NOMO-1 (cell line): Measurements from ENCODE around the gene SMNDC1.
"Not testable (repeated sequence)": the region's sequence is repeated elsewhere in the genome, so short reads cannot be mapped to it uniquely, and the experiment has no call there.

Experiments used
- DNase-seq, 2 experiments: peaks; one replicate each; lab custom pipeline; 2025; ENCODE audit not compliant: unreplicated experiment in 2 of 2; lab: John Stamatoyannopoulos, UW

SMNDC1 gene

DNA sequence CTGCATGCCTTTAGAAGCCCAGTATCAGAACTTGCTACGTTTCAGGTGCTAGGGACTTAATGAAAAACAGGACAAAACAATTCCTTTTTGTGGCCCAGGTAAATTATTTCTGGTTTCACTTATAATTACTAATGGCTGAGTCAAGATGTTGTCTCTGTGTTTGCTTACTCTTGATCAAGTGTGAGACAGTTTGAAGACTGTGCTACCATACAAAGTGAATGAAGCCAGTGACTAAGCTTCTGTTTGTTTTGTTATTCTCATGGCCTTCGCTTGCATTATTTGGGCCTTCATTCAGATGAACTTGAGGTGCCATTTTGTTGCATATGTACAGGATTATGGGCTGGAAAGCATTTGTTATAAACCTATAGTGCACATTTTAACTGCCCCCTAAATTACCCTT, 17.9 kb downstream of the SMNDC1 start:
- DNase-seq: no peak

DNA sequence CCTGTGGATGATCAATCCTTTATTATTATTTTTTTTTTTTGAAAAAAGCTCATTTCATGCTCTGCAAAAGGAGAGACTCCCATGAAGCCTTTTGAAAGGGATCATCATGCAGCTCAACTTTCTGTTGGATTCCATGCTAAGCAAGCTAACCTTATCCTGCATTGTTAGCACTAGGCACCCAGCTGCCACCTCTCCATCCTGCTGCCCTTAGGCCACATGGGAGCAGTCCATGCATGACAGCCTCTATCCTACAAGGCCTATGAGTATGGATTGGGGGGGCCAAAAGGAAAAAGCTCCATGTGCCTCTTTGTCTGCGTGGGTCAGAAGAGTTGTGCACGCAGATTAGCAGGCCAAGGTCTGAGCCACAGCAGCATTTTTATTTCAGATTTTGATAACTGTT, 19.2 kb downstream of the SMNDC1 start:
- DNase-seq: no peak

DNA sequence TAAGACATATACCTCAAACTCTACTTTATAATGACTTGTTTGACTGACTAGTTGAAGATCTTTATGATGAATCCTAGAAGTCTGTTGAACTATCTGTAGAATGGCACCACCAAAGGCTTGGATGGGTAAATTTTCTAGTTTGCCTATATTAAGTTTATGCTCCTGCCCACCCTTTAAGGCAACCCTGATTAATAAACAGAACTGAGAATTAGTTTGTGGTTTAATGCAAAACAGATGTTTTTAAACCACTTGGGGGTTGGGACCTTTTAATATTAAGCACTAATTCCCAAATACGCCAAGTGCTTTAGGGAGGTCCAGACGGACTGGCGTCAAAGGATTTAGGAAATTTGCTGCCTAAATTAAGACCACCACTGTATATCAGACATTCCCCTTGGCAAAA, 20.5 kb downstream of the SMNDC1 start:
- no peak for DNase-seq

DNA sequence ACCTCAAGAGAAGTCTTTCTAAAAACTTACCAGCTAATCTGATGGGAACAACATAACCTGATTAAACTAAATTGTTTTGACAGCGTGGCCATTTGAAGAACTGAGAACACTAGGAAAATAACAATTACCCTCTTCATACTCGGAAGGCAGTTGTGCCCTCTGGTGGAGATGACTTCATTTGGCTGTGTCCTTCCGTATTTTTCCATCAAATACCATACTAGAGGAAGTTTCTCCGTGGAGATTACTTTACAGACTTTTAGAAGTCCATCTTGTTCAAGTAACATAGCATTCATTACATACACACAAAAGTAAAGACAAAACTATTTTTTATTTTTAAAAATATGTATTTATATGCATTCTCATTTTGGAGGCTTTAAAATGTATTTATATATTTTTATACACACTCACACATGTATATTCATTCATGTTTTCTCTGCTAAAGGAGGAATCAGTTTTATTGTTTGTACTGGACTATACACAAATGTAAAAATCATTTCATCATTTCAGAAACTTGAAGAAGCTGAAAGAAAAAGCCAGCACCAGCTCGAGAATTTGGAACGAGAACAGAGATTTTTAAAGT, 25.2 kb downstream of the SMNDC1 start:
- peak; percentile 57 to 91 for DNase-seq

DNA sequence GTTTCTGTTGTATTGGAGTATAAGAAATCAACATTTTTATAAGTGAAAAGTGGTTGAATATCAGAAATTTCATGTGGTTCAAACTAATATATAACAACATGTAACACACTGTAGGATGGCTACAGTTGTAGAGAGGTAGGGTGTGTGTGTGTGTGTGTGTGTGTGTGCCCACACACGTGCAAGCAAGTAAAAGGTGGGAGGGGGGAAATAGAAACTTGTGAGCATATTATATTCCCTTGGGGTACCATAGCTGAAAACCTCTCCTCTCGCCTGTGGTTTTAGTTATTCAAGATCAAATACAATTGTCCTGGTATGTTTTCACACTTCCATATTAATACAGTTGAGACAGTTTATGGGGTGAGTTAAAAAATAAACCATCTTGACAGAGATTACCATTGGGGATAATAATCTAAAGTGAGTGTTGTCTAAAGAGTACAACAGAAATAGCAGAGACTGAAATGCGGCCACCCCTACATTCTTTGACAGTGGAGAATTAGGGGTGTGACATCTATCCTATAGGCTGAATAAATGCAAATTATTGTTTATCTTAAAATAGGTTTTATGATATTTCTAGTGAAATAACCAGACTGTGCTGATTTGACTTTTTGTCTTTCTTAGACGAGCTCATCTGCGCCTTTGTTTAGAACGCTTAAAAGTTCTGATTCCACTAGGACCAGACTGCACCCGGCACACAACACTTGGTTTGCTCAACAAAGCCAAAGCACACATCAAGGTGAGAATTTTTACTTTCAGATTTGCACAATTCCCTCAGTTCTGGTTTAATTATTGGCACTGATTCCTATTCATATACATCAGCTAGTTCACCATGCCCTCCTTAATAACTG, 25.9 kb downstream of the SMNDC1 start:
- no peak for DNase-seq

DNA sequence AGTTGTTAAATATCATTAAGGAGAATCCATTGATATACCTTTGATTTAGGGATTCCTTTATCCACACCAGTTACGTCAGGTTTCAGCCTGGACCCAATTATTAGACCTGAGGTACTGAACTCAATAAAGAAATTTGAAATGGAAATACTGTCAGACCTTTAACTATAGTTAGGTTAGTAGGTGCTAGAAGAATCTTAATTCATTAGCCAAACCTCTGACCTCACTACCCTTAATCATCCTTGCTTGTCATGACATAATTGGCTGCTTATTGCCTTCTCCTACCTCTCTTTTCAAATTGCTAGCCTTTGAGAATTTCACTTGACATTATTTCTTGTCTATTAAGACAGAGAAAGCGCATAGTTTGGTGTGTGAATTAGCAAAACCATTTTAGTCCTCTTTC, 27.1 kb downstream of the SMNDC1 start:
- no peak for DNase-seq

DNA sequence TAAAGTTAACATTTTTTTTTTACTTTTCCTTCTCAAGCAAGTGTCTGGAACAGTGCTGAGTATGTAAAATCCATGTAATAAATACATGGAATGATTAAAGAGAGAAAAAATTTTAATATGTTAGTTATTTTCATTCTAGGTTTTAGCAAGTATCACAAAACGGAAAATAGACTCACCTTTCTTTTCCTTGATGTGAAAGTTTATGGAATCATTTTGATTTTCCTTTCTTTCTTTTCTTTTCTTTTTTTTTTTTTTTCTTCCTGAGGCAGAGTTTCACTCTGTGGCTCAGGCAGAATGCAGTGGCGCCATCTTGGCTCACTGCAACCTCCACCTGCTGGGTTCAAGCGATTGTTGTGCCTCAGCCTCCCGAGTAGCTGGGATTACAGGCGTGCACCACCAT, 28.1 kb downstream of the SMNDC1 start:
- no peak for DNase-seq

DNA sequence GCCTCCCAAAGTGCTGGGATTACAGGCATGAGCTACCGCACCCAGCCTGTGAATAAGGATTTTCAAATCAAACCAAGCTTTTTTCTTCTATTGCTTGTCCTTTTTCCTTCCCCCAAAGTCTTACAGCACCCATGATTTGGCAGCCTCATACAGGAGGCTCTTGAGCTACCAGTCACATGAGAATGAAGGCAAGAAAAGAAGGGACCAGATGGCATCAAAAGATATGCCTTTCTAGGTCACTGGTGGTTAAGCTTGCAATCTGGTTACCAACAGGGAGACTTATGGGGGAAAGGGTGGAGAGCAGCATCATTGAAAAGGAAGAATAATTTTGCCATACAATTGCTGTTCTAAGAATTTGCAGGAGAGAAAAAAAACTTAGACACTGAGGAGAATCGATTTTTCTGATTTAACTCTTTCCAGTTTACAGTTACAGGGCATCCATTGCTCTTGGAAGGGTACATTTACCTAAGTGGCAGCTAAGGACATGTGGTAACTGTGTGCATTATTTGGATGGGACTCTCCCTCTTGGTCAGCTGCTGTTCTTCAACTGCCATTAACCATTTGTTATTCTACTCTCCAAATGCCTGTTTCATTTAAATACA, 29.5 kb downstream of the SMNDC1 start:
- DNase-seq: no peak

DNA sequence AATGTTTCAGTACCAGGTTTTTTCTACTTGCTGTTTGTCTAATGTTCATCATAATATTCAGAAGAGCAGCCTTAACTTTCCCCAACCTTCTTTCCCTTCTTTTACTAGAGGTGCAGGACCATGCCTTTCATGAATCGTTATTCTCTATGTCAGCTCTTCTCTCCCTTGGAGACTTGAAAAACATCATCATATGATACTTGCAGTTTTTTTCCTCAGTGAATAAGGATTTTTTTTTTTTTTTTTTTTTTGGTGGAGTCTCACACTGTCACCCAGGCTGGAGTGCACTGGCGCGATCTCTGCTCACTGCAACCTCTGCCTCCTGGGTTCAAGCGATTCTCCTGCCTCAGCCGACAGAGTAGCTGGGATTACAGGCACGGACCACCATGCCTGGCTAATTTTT, 30.1 kb downstream of the SMNDC1 start:
- DNase-seq: no peak

DNA sequence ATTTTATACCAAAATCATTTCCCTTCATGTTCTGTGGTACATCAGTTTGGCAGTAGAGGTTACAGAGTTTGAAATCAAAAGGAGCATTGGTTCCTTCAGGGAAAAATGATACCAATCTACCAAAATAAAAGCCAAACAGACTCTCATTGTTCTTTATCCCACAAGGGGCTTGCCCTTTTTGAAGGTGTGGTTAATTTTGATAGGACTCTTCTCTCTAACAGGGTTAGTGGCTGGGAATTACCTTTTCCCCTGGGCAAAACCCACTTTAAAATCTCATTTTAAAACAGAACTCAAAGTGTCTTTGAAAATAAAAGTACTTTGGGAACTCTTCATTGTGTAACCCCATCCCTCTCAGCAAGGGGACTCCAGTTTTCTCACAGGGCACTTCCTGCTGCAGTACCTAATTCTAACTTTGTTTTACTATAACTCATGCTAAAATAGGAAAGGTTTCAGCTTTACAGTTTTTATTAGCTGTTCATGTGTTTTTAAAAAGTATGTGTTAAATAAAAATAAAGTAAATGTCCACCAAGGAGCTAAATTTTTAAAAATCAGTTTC, 30.6 kb downstream of the SMNDC1 start:
- DNase-seq: peak in 1 of 2 experiments; percentile 22

DNA sequence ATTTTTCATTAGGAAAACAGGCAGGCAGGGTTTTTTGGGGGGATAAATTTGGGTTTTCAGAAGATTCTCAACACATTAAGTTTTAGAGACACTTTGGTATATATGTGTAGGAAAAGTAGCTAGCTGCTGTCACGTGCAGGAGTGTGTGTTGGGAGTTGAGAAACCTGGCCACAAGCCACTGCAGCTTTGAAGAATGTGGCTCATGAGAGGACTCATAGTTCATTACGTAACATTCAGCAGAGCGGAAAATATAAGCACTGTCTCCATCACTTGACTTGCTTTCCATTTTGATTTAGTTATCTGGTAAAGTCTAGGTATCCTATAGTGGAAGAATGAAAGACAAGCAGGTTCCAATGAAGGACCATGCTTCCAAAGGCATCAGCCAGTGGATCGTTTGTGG, 31.2 kb downstream of the SMNDC1 start:
- DNase-seq: peak; percentile 50 to 95

DNA sequence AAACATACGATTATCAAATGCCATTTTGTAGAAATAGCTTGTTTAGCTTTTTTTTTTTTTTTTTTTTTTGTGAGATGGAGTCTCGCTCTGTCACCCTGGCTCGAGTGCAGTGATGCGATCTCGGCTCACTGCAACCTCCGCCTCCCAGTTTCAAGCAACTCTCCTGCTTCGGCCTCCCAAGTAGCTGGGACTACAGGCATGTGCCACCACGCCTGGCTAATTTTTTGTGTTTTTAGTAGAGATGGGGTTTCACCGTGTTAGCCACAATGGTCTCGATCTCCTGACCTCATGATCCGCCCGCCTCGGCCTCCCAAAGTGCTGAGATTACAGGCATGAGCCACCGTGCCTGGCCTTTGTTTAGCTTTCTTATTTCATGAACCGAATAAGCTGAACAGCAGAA, 31.7 kb downstream of the SMNDC1 start:
- not testable (repeated sequence) for DNase-seq

DNA sequence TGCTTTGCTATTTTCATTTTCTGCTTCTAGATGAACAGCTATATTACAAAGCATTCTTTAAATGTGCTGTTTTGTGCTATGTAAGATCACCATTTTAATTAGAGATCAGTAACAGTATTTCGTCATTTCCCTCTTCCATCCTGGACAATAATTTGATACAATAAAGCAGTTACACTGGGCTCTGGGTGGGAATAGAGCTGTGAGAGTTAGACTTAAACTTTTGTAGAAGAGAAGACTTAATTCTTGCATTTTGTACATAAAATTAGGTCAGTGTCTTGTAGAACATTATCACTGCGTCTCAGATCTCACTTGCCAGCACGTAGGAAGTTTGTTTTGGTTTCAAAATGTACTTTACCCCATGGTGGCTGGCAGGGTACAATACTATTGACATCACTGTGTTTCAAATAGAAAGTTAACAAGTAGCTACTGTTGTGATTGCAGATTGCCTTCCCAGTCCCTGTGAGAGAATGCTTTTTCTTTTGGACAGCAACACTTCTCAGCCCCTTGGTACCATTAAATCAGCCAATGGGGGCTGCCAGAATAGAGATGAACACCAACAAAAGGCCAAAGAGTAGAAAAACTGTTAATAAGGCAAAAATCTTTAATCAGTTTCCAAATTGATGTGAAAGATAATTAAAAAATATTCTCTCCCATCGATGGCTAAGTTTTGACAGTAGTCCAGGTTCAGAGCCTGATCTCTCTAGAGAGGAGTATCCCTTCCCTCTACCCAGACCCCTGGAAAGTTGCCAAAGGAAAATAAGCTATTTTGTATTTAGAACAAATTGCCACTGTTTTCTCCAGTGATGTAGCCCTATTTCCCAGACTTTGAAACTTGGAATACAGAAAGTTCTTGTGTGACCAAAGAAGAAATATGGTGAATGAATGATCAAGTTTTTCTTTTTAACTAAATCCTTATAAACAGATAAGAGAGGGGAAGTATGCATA, 35.1 kb downstream of the SMNDC1 start:
- DNase-seq: peak in 1 of 2 experiments; percentile 31

DNA sequence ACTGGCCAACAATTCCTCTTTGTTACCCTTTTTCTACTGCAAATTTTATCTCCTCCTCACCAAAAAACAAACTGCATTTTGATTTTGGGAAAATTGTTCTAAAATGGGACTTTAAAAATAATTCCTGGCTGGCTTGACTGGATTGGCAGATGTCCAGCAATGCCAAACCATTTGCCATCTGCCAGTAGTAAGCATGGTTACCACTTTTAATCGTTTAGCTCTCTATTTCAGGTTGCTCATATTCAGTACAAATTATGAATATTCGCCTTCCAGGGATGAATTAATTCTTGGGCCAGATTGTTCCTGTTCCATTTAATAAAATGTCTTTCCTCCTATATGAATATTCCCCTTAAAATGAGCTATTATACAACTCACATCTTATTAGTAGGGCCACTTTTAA, 35.7 kb downstream of the SMNDC1 start:
- DNase-seq: no peak

DNA sequence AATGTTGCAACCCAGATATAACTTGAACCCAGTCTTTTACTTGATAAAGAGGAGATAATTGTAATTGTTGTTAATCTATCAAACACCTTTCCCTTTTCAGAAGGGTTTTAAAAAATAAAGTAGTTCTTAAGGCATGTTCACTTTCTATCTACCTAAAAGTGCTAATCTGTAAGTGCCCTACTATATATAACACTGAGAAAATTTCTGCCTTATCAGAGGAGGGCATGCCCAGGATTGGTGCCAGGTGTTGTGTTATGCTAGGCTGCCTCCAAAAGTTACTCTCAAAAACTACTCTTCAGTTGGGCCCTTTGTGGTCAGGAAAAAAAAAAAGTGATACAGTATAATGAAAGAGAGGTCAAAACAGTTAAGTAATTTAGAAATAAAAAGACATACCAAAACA, 36.3 kb downstream of the SMNDC1 start:
- no peak for DNase-seq

DNA sequence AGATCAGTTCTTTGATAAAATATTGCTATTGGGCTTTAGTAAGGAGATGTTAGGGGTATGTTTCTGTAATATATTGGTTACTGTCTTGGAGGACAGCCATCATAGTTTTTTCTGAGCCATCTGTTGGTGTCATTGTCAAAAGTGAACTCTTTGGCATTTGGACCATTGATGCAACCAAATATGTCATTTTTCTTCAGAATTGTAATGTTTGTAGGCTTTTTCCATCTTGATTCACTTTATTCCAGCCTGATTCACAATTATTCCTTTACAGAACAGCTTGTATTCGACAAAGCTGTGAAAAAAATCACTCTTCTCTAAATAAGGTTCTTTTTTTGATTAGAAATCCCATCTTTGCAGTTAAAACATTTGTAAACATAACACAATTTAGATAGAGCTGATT, 37.4 kb downstream of the SMNDC1 start:
- no peak for DNase-seq

DNA sequence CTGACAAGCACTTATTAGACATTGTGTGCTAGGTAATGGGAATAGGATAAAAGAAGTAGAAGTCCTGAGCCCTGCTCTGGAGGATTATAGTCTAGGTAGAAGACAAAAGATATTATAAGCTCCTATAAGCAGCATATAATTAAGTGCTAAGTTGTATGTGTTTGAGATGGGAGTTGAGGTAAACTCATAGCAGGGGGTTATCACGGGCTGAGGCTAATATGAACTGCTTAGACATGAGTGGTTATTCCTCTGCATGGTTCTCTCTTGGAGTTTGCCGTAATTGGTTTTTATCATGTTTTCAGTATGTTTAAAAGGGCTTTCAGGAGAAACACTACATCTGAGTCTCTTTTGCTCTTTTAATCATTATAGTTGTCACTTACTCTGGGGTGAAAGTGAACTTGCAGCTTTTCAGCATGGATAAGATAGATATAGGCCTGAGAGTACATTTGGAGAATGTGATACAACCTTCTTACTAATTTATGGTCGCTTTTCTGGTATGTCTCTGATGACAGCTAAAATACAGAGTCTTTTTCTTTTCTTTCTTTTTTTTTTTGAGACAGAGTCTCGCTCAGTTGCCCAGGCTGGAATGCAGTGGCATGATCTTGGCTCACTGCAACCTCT, 39.0 kb downstream of the SMNDC1 start:
- DNase-seq: no peak

DNA sequence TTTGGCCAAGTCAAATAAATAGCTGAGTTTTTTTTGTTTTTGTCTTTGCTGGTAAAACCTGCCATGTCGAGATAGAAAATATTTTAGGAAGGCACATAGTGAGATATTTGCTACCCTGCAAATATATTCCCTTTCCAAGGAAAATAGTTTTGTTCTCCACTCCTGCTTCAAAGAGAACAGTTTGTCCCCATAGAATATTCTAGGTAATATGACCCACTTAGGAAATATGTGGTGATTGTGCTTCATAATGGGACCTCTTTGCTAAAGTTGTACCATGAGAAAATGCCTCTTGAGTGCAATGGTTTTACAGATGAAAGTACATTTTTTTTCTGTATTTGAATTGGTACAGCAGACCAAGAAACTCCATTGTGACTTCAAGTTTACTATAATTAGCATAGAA, 41.6 kb downstream of the SMNDC1 start:
- no peak for DNase-seq

DNA sequence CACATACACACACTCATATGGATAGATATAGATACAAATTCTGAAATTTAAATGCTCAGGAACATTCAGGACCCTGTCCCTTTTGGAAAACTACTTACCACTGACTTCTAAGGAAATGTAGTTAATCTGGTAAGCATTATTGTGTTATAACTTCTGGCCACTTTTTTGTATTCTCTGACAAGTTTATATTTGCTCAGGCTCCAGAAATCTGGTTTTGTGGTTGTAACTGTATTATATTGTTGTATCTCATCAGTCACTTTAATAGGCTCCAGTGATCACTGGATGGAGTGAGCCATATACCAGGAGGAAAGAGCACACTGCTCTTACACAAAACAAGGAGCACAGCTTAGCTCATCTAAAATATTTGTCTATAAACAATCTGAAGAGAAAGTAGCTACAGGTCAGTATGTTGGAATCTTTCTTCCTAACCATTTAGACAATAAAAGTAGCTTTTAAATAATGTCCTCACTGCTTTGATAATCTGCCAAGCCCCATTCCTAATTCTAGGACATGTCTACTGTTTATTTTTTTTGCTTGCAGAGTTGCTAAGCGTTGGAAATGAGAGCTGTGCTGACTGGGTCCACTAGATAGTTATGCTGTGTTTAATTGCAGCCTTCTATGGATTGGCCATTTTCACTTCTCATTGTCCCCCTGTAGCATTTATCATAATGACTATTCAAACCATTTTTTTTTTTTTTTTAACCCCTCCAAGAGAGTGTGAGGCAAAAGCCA, 43.8 kb downstream of the SMNDC1 start:
- peak in 1 of 2 experiments; percentile 50 for DNase-seq

DNA sequence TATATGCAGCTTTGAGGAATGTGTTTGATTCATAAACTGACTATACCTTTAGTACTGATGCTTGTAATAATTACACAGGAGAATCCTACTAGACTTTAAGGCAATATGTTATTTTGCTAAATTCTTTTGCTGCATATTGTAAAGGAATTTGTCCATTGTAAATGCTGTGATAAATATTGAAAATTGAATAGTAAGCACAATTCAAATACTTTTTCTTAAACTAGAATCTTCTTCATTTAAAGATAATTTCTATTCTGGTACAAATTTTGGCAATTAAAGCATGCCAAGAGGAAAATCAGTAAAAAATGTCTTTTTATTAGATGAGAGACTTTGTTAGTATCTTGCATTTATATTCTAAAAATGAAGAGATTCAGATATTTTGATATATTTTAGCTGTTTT, 45.4 kb downstream of the SMNDC1 start:
- DNase-seq: no peak
